A549 (cell line): ENCODE data around the gene C1QTNF4.
"Not testable (repeated sequence)": the region's sequence is repeated elsewhere in the genome, so short reads cannot be mapped to it uniquely, and the experiment has no call there.

ENCODE experiments used
- CHD2 ChIP-seq: fragments of 150-350 bp; IDR thresholded peaks from 2 replicates; pipeline ENCODE4 v1.6.1; 2014; ENCODE audit warnings: low read length; ENCODE audit not compliant: partially characterized antibody
- CTCF ChIP-seq: fragments of >200 bp; sonication (Bioruptor Twin); formaldehyde crosslinking; IDR thresholded peaks from 3 replicates; pipeline ENCODE4 v1.5.1; 2016
- EP300 ChIP-seq, 2 experiments: fragments of >200 bp; sonication (Bioruptor Twin); formaldehyde crosslinking; IDR thresholded peaks; 2 replicates in 1 of 2; 3 replicates in 1 of 2; pipeline ENCODE4 v1.6.1; 2016 to 2017
- MAZ ChIP-seq: fragments of 150-350 bp; IDR thresholded peaks from 2 replicates; pipeline ENCODE4 v1.6.1; 2014; ENCODE audit warnings: antibody characterized with exemption, low read depth, low read length, borderline replicate concordance
- MYC ChIP-seq: IDR thresholded peaks from 2 replicates; pipeline ENCODE4 v1.6.1; 2012; ENCODE audit warnings: mild to moderate bottlenecking, inconsistent platforms, low read length, improper control_type of control experiment, borderline replicate concordance
- PBX3 ChIP-seq: IDR thresholded peaks from 2 replicates; pipeline ENCODE4 v1.6.1; 2012
- POLR2A ChIP-seq: IDR thresholded peaks from 2 replicates; pipeline ENCODE4 v1.6.1; 2012; ENCODE audit warnings: mild to moderate bottlenecking, low read length
- RAD21 ChIP-seq, 2 experiments: fragments of >200 bp in 1 of 2; sonication (Bioruptor Twin) in 1 of 2; formaldehyde crosslinking in 1 of 2; IDR thresholded peaks in 1 of 2; conservative IDR thresholded peaks in 1 of 2; 2 replicates in 1 of 2; 3 replicates in 1 of 2; pipeline ENCODE4 v1.6.1; 2012 to 2018; ENCODE audit warnings: inconsistent platforms in 1 of 2
- SREBF2 ChIP-seq: fragments of 450-650 bp; IDR thresholded peaks from 2 replicates; pipeline ENCODE4 v1.6.1; 2014; ENCODE audit warnings: mild to moderate bottlenecking, moderate library complexity
- TF ChIP-seq, protein P1 (sequence below): IDR thresholded peaks from 2 replicates; pipeline ENCODE4 v1.6.1; 2012
- TF ChIP-seq, protein P2 (sequence below): fragments of 450-650 bp; IDR thresholded peaks from 2 replicates; pipeline ENCODE4 v1.6.1; 2014; ENCODE audit warnings: antibody characterized with exemption

GRCh38 chr11:47562393-47562792 lies 31.8 kb downstream of the C1QTNF4 start:
- not testable (repeated sequence) for TF ChIP-seq POLR2A; CTCF; PBX3; MYC; MAZ; SREBF2; RAD21 (conservative IDR thresholded peaks at IDR 0.05 in 1 of 2, IDR thresholded peaks at IDR 0.05 in 1 of 2); CHD2; EP300 (IDR thresholded peaks at IDR 0.05)
- TF ChIP-seq, protein P1, sequence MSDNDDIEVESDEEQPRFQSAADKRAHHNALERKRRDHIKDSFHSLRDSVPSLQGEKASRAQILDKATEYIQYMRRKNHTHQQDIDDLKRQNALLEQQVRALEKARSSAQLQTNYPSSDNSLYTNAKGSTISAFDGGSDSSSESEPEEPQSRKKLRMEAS = not testable (repeated sequence)
- TF ChIP-seq, protein P2, sequence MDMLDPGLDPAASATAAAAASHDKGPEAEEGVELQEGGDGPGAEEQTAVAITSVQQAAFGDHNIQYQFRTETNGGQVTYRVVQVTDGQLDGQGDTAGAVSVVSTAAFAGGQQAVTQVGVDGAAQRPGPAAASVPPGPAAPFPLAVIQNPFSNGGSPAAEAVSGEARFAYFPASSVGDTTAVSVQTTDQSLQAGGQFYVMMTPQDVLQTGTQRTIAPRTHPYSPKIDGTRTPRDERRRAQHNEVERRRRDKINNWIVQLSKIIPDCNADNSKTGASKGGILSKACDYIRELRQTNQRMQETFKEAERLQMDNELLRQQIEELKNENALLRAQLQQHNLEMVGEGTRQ = not testable (repeated sequence)
